ENCODE measurements around the gene BRMS1. TPM values are rescaled to one million over a fixed set of nuclear protein-coding genes. Genes with fewer than 3 reads are reported as not detected.

The BRMS1 gene
- total and polyA plus RNA-seq, 10 of the 15 experiments (the other 5 are each of a cell fraction or from before 2014, with no cell fraction given), result 2.1 to 85.3 (median 48.5) TPM

DNA sequence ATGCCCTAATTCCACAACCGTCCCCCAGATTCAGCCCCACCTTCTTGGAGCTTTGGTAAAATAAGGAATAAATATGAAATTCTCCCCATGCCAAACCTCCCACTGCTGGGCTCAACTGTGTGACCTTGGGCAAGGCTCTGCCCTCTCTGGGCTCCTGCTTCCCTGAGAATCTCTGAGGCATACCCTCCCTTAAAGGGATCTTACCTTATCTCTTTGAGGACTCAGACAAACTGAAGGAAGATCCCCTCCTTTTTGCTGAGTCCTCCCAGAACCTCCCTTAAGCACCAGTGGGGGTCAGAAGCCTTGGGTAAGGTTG is 30.8 kb downstream of the BRMS1 start:
- intact Hi-C loops (cut with micrococcal nuclease; ENCODE audit: unreplicated experiment) (no loop called here), in situ Hi-C loops (cut with MboI) (no loop called here)
- ChIA-PET CTCF (interaction anchor here (6.1 to 6.3 kb wide), 2 partner anchors 17 to 73 kb away, joined by 96 to 166 read pairs; no protein-coding TSS in a partner anchor), RAD21 (ENCODE audit: unreplicated experiment) (interaction anchor here (1.7 kb wide), 1 partner anchor 13 kb away, joined by 4 read pairs; no protein-coding TSS in a partner anchor), SMC1A (ENCODE audit: uncharacterized antibody, unreplicated experiment) (no interaction called here), POLR2A (no interaction called here)
- FAIRE-seq (no peak), DNase-seq (ENCODE audit: low read depth, low spot score) (no peak), ATAC-seq (no peak)
- Histone ChIP-seq H3K4me2 (ENCODE audit: control insufficient read depth, insufficient read depth) (no peak overlapping the region), H3K4me3 (no peak overlapping the region), H4K20me1 (ENCODE audit: control insufficient read depth, insufficient read depth) (no peaks in the 10 kb centered on the region), H3K27me3 (replicated peaks in 1 of 2; ENCODE audit: control insufficient read depth in 2 of 2, insufficient read depth in 2 of 2, low read length in 1 of 2) (no peaks in the 10 kb centered on the region; a peak in 1 of 4 replicates), H2AFZ (ENCODE audit: control insufficient read depth, low read depth, low read length) (no peak overlapping the region), H3K79me2 (ENCODE audit: control insufficient read depth, insufficient read depth, low read length) (no peaks in the 10 kb centered on the region), H3K4me1 (ENCODE audit: control insufficient read depth, insufficient read depth, low read length) (peaks cover 18% of the 10 kb centered on the region), H3K27ac (ENCODE audit: control insufficient read depth, insufficient read depth) (no peak overlapping the region), H3K9ac (ENCODE audit: control insufficient read depth, insufficient read depth, low read length) (no peak overlapping the region), H3K36me3 (ENCODE audit: control insufficient read depth in 2 of 2, insufficient read depth in 2 of 2, low read length in 1 of 2) (no peaks in the 10 kb centered on the region), H3K9me3 (replicated peaks; ENCODE audit: control insufficient read depth, insufficient read depth, low read length) (no peaks in the 10 kb centered on the region)
- TF ChIP-seq RB1 (IDR thresholded peaks at IDR 0.05; ENCODE audit: borderline replicate concordance) (no peak), MEF2B (IDR thresholded peaks at IDR 0.05; ENCODE audit: partially characterized antibody, poor library complexity, severe bottlenecking) (no peak)
- WGBS (ENCODE audit: insufficient coverage, insufficient replicate concordance, low lambda C conversion rate, missing lambda C conversion rate), result 100% methylated on average over 1 of the region's 1 CpG
- no TSS peak for BruUV-seq (replicated peaks)

DNA sequence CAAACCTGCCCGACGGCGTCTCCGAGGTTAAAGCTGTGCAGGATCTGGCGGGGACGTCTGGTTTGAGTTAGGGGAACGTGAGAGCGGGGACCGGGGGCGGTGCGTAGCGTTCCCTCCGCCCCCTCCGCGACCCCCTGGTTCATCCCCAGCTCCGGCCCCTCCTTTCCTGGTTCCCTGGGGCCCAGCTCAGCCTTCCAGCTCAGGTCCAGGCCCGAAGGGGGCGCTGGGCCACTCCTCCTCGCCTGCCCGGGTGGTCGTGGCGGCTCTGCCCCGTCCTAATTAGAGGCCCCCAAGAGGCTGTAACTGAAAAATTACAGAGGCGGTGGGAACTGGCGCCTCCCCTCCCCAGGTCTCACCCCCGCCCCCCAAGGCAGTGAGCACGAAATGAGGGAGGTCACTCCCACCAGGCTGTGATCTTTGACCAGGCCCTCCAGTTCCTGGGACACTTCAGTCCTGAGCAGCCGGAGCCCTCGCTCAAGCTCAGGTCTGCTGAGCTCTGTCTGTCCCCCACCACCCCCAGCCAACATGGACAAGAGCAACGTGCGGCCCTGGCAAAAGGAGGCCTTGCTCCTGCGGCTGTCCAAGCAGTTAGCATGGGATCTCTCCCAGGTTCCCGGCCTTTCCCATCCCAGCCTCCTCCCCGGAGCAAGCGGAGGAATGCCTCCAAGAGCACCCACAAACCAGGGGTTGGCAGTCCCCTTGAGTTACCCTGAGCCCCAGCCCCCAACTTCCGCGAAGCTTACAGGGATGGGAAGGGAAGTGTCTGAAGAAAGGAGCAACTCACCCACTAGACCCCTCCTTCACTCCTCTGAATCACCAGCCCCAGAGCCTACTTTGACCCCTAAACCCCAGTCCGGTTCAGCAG is 31.4 kb downstream of the BRMS1 start:
- in situ Hi-C loops (cut with MboI), result no loop called here
- peak overlapping the region; percentile 40 for H3K4me2 ChIP-seq (ENCODE audit: control insufficient read depth, insufficient read depth)
- WGBS (ENCODE audit: insufficient coverage, insufficient replicate concordance, low lambda C conversion rate, missing lambda C conversion rate), result 83% methylated on average over 21 of the region's 38 CpGs

More for the DNA sequence above, 31.4 kb downstream of the BRMS1 start:
- CTCF ChIA-PET, result interaction anchor here (1.2 to 6.3 kb wide), 9 partner anchors 9 to 303 kb away, joined by 4 to 166 read pairs (median 21); partner anchors contain the start of genes RBM14, RIN1, SLC29A2 and YIF1A
- peak overlapping the region; percentile 53 for H3K4me3 ChIP-seq
- no peaks in the 10 kb centered on the region for H3K79me2 ChIP-seq (ENCODE audit: control insufficient read depth, insufficient read depth, low read length)
- RAD21 ChIA-PET (ENCODE audit: unreplicated experiment), result interaction anchor here (0.5 to 3.0 kb wide), 23 partner anchors 8 to 298 kb away, joined by 3 to 49 read pairs (median 6); partner anchors contain the start of genes B4GAT1, DPP3, MRPL11 and RIN1
- H3K27ac ChIP-seq (ENCODE audit: control insufficient read depth, insufficient read depth), result no peak overlapping the region
- POLR2A ChIA-PET, result interaction anchor here (0.5 to 2.9 kb wide), 9 partner anchors 22 to 1386 kb away, joined by 4 to 19 read pairs (median 7); partner anchors contain the start of genes BRMS1, RAB1B, RIN1 and SLC29A2
- H3K4me1 ChIP-seq (ENCODE audit: control insufficient read depth, insufficient read depth, low read length), result peaks cover 15% of the 10 kb centered on the region
- no peak overlapping the region for H3K9ac ChIP-seq (ENCODE audit: control insufficient read depth, insufficient read depth, low read length)
- BruUV-seq (replicated peaks), result no TSS peak
- no peaks in the 10 kb centered on the region for H4K20me1 ChIP-seq (ENCODE audit: control insufficient read depth, insufficient read depth)
- no peak for FAIRE-seq
- ATAC-seq, result no peak
- no peak for DNase-seq (ENCODE audit: low read depth, low spot score)
- H3K36me3 ChIP-seq (ENCODE audit: control insufficient read depth in 2 of 2, insufficient read depth in 2 of 2, low read length in 1 of 2), result no peaks in the 10 kb centered on the region
- no peaks in the 10 kb centered on the region for H3K9me3 ChIP-seq (replicated peaks; ENCODE audit: control insufficient read depth, insufficient read depth, low read length)
- SMC1A ChIA-PET (ENCODE audit: uncharacterized antibody, unreplicated experiment), result interaction anchor here (0.6 to 2.8 kb wide), 9 partner anchors 8 to 412 kb away, joined by 3 to 33 read pairs (median 7); partner anchors contain the start of genes BRMS1, RIN1, TMEM151A and YIF1A
- H3K27me3 ChIP-seq (replicated peaks in 1 of 2; ENCODE audit: control insufficient read depth in 2 of 2, insufficient read depth in 2 of 2, low read length in 1 of 2), result no peaks in the 10 kb centered on the region; a peak in 1 of 4 replicates
- TF ChIP-seq ZBED1 (IDR thresholded peaks at IDR 0.05; ENCODE audit: borderline replicate concordance), result no peak
- TF ChIP-seq, protein P1, sequence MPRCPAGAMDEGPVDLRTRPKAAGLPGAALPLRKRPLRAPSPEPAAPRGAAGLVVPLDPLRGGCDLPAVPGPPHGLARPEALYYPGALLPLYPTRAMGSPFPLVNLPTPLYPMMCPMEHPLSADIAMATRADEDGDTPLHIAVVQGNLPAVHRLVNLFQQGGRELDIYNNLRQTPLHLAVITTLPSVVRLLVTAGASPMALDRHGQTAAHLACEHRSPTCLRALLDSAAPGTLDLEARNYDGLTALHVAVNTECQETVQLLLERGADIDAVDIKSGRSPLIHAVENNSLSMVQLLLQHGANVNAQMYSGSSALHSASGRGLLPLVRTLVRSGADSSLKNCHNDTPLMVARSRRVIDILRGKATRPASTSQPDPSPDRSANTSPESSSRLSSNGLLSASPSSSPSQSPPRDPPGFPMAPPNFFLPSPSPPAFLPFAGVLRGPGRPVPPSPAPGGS (IDR thresholded peaks at IDR 0.05; ENCODE audit: borderline replicate concordance, insufficient read depth, low read depth, low read length, poor library complexity, severe bottlenecking), result no peak
- no peak for TF ChIP-seq SUZ12 (IDR thresholded peaks at IDR 0.05; ENCODE audit: unreplicated experiment)
- TF ChIP-seq, protein P2, sequence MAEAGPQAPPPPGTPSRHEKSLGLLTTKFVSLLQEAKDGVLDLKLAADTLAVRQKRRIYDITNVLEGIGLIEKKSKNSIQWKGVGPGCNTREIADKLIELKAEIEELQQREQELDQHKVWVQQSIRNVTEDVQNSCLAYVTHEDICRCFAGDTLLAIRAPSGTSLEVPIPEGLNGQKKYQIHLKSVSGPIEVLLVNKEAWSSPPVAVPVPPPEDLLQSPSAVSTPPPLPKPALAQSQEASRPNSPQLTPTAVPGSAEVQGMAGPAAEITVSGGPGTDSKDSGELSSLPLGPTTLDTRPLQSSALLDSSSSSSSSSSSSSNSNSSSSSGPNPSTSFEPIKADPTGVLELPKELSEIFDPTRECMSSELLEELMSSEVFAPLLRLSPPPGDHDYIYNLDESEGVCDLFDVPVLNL (IDR thresholded peaks at IDR 0.05; ENCODE audit: low read depth, low read length), result no peak
- peak overlapping the region; percentile 11; the same call in 1 of the 2 replicates for H2AFZ ChIP-seq (ENCODE audit: control insufficient read depth, low read depth, low read length)
- intact Hi-C loops (cut with micrococcal nuclease; ENCODE audit: unreplicated experiment), result loop anchor here (2.0 kb wide), 1 partner anchor 31 kb away; the partner anchor contains the start of gene BRMS1

All from GM12878 (cell line).